ENCODE results near the gene PGAP2. TPM values are rescaled to one million over a fixed set of nuclear protein-coding genes. Genes with fewer than 3 reads are reported as not detected.

The PGAP2 gene
- total RNA-seq, 1 donor from 2014 or later, result 43.1 TPM

- Mint-ChIP-seq H3K4me1 (ENCODE audit: unreplicated experiment) (peaks cover 26% of the 10 kb centered on the region), H3K27me3 (no peaks in the 10 kb centered on the region), H3K4me3 (no peak overlapping the region), H3K36me3 (peaks cover 5% of the 10 kb centered on the region), H3K27ac (peak overlapping the region; percentile 71), H3K9me3 (no peaks in the 10 kb centered on the region)
- no peak for TF ChIP-seq CTCF (conservative IDR thresholded peaks at IDR 0.05)
- DNase-seq (ENCODE audit: extremely low spot score, unreplicated experiment), result no peak
Measured at GRCh38 chr11:3866836-3867208, 58.5 kb downstream of the PGAP2 start.

DNA sequence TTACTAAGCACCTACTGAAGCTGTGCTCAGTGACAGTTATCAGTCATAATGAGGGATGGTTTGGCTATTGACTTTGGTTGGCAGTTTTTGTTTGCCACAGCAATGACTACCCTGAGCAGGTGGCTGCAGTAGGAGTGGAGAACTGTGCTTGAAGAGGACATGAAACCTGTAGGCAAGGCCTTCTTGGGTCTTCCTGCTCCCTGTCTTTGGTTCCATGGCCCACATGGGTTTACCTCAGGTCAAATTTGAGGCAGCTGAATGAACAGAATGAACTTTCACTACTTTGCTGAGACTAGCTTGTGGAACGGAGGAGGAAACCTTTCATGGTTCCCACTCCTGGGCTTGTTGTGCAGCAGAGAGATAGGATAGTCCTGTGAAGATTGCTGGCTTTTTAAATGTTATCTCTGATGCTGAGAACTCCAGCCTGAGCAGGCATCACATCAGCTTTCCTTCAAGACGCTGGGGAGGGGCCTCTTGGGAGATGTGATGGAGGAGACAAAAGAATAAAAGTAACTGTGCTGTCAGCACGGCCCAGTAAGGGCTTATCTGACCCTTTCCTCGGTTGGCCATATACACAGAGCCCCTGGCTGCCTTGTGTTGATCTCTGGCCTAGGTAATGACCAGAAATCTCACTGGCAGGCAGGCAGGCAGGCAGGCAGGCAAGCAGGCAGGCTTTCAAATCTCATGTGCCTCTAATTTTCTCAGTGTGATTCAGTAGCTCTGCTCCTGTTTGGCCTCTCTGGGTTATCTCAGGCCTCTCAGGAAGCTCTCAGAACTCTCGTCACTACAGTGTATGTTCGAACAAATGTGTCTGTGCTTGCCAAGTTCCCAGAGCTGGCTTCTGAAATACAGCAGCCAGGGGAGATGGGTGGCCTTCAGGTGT is 59.1 kb downstream of the PGAP2 start:
- peaks cover 26% of the 10 kb centered on the region for H3K4me1 Mint-ChIP-seq (ENCODE audit: unreplicated experiment)

DNA sequence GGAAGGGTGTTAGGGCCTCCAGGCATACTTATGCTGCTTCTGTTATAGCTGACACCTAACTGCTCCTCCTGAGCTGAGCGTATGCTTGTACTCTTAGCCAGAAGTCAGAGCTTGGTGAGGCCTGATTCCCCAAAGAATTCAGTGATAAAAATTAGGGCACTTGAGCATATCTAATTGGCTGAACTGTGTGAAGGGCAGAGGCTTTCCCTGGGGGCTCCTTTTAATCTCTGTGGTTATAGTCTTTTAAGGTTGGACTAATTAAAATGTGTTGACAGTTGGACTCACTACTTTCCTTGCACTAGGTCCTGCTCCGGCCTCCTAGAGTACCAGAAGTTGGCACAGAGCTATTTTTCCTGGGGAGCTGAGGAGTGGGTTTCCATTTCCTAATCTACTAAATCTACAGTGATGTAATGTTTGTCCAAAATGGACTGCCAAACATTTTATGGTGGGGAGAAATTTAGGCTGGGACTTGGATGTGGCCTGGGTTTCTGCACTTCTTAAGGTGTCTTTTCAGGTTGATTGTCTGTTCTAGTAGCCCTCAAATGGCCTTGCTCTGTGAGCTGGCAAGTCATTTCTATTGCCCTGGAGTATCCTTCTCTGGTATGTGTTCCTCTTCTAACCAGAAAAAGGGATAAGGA is 65.5 kb downstream of the PGAP2 start:
- no peaks in the 10 kb centered on the region for H3K27me3 Mint-ChIP-seq
- no peaks in the 10 kb centered on the region for H3K9me3 Mint-ChIP-seq
- peaks cover 5% of the 10 kb centered on the region for H3K36me3 Mint-ChIP-seq
- TF ChIP-seq CTCF (conservative IDR thresholded peaks at IDR 0.05), result no peak
- DNase-seq (ENCODE audit: extremely low spot score, unreplicated experiment), result no peak
- H3K4me3 Mint-ChIP-seq, result no peak overlapping the region
- no peak overlapping the region for H3K27ac Mint-ChIP-seq
- peaks cover 25% of the 10 kb centered on the region for H3K4me1 Mint-ChIP-seq (ENCODE audit: unreplicated experiment)

More for the DNA sequence above, 59.1 kb downstream of the PGAP2 start:
- Mint-ChIP-seq H3K27ac (peak overlapping the region; percentile 71), H3K4me3 (peak overlapping the region; percentile 47), H3K36me3 (peaks cover 5% of the 10 kb centered on the region), H3K27me3 (no peaks in the 10 kb centered on the region), H3K9me3 (no peaks in the 10 kb centered on the region)
- no peak for TF ChIP-seq CTCF (conservative IDR thresholded peaks at IDR 0.05)
- no peak for DNase-seq (ENCODE audit: extremely low spot score, unreplicated experiment)

Other genes with a start within 250 kb of the PGAP2 start
- gene ART5, start 166.6 kb upstream of the PGAP2 start, total RNA-seq (ENCODE audit: low replicate concordance), result 1.0 and 3.8 TPM in 2 replicates
- gene ART1, start 163.4 kb upstream of the PGAP2 start, total RNA-seq (ENCODE audit: low replicate concordance), result not detected in 2 replicates
- 1.5 and 2.9 TPM in 2 replicates for gene CHRNA10, start 137.2 kb upstream of the PGAP2 start, total RNA-seq (ENCODE audit: low replicate concordance)
- gene NUP98, start 11.0 kb upstream of the PGAP2 start, total RNA-seq (ENCODE audit: low replicate concordance), result 74.6 and 77.4 TPM in 2 replicates
- 30.8 and 42.9 TPM in 2 replicates for gene RHOG, start 32.4 kb downstream of the PGAP2 start, total RNA-seq (ENCODE audit: low replicate concordance)
- gene STIM1, start 47.1 kb downstream of the PGAP2 start, total RNA-seq (ENCODE audit: low replicate concordance), result 38.9 and 53.3 TPM in 2 replicates

All from type B pancreatic cell (in vitro differentiated cells).